Measurements from ENCODE around the gene PCDHGA2. TPM values are rescaled to one million over a fixed set of nuclear protein-coding genes. Genes with fewer than 3 reads are reported as not detected.

The PCDHGA2 gene
- total RNA-seq, 1 experiment from 2014 or later, result 0.96 TPM

DNA sequence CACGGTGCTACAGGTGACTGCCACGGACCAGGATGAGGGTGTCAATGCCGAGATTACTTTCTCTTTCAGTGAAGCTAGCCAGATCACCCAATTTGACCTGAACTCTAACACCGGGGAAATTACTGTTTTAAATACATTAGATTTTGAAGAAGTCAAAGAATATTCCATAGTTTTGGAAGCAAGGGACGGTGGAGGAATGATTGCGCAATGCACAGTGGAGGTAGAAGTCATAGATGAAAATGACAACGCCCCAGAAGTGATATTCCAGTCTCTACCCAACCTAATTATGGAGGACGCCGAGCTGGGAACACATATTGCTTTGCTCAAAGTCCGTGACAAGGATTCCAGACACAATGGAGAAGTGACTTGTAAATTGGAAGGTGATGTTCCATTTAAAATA is 50.1 kb downstream of the PCDHGA2 start (continued):
- no peak for TF ChIP-seq MYBL2 (CRISPR knock-in tag; IDR thresholded peaks at IDR 0.05)

DNA sequence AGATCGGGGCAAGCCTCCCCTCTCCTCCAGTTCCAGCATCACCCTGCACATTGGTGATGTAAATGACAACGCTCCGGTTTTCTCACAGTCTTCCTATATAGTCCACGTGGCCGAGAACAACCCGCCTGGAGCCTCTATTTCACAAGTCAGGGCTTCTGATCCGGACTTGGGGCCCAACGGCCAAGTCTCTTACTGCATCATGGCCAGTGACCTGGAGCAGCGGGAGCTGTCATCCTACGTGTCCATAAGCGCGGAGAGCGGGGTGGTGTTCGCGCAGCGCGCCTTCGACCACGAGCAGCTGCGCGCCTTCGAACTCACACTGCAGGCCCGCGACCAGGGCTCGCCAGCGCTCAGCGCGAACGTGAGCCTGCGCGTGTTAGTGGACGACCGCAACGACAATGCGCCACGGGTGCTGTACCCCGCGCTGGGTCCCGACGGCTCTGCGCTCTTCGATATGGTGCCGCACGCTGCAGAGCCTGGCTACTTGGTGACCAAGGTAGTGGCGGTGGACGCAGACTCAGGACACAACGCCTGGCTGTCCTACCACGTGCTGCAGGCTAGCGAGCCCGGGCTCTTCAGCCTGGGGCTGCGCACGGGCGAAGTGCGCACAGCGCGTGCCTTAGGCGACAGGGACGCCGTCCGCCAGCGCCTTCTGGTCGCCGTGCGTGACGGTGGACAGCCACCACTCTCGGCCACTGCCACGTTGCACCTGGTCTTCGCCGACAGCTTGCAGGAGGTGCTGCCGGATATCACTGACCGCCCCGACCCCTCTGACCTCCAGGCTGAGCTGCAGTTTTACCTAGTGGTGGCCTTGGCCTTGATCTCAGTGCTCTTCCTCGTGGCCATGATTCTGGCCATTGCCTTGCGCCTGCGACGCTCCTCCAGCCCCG is 50.8 kb downstream of the PCDHGA2 start:
- POLR2A ChIA-PET, result no interaction called here
- Mint-ChIP-seq H3K9me3 (peaks cover 68% of the 10 kb centered on the region), H3K27me3 (ENCODE audit: low read depth) (peaks cover 27% of the 10 kb centered on the region), H3K4me3 (peak overlapping the region; percentile 2; the same call in 1 of the 2 replicates), H3K36me3 (peaks cover 64% of the 10 kb centered on the region), H3K27ac (no peak overlapping the region), H3K4me1 (0 out of 2 replicates have a peak, but pooled peaks cover 3% of the 10 kb centered on the region)
- DNase-seq (ENCODE audit: low spot score) (no peak), ATAC-seq (no peak)
- 0 out of 2 replicates have a peak, but pooled peaks have one; percentile 60 for TF ChIP-seq IRF2 (CRISPR knock-in tag; IDR thresholded peaks at IDR 0.05; ENCODE audit: borderline replicate concordance, low read depth)
- no peak for TF ChIP-seq ZNF232 (CRISPR knock-in tag; IDR thresholded peaks at IDR 0.05)
- TF ChIP-seq, protein P1, sequence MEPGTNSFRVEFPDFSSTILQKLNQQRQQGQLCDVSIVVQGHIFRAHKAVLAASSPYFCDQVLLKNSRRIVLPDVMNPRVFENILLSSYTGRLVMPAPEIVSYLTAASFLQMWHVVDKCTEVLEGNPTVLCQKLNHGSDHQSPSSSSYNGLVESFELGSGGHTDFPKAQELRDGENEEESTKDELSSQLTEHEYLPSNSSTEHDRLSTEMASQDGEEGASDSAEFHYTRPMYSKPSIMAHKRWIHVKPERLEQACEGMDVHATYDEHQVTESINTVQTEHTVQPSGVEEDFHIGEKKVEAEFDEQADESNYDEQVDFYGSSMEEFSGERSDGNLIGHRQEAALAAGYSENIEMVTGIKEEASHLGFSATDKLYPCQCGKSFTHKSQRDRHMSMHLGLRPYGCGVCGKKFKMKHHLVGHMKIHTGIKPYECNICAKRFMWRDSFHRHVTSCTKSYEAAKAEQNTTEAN (CRISPR knock-in tag; IDR thresholded peaks at IDR 0.05), result peak; percentile 30; the same call in 1 of the 2 replicates
- TF ChIP-seq, protein P2, sequence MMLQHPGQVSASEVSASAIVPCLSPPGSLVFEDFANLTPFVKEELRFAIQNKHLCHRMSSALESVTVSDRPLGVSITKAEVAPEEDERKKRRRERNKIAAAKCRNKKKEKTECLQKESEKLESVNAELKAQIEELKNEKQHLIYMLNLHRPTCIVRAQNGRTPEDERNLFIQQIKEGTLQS (CRISPR knock-in tag; conservative IDR thresholded peaks at IDR 0.05), result 0 out of 2 replicates have a peak, but pooled peaks have one; percentile 59
- CTCF ChIA-PET, result interaction anchor here (1.1 to 3.5 kb wide), 7 partner anchors 15 to 178 kb away, joined by 3 to 24 read pairs (median 6); partner anchors contain the start of genes PCDHB14, PCDHGA6, PCDHGB3 and PCDHGB6

DNA sequence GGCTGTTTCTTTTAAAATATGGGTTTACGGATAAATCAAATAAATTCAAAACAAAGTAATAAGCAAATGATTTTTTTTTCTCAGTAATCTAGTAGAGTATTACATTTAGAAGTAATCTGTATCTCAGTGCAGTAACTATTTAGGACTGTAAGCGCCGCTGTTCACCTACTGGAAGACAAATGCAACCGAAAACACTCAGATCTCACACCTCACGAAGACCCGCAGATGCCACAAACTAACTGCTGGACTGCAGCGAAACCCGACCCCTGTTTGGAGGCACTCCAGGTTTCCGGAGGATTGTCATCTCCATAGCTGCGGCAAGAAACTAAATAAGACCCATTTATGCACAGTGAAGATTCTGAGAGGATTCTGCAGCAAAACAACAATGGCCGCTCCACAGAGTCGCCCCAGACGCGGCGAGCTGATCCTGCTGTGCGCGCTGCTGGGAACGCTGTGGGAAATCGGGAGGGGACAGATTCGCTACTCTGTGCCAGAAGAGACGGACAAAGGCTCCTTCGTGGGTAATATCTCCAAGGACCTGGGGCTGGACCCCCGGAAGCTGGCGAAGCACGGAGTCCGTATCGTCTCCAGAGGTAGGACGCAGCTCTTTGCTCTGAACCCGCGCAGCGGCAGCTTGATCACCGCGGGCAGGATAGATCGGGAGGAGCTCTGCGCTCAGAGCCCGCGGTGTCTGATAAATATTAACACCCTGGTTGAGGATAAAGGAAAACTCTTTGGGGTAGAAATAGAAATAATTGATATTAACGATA is 54.1 kb downstream of the PCDHGA2 start, which contains the start of gene PCDHGA8:
Gene PCDHGA8 (plus strand): TSS at position 205 of the 770 bp plus-strand sequence. CDS start 181 bp downstream, at position 386.
- Mint-ChIP-seq H3K4me1 (0 out of 2 replicates have a peak, but pooled peaks cover 3% of the 10 kb centered on the region), H3K27ac (no peak within 1 kb of the TSS), H3K36me3 (peaks cover 78% of the 10 kb centered on the region), H3K9me3 (peaks cover 68% of the 10 kb centered on the region), H3K4me3 (no peak within 1 kb of the TSS), H3K27me3 (ENCODE audit: low read depth) (peaks cover 23% of the 10 kb centered on the region)
- DNase-seq (ENCODE audit: low spot score), result no peak
- POLR2A ChIA-PET, result no interaction called here
- no peak for ATAC-seq
- CTCF ChIA-PET, result interaction anchor here (1.2 to 3.5 kb wide), 4 partner anchors 10 to 237 kb away, joined by 3 to 17 read pairs (median 4); partner anchors contain the start of genes PCDHGA10, PCDHGA9 and PCDHGB6
- TF ChIP-seq ZNF219 (CRISPR knock-in tag; IDR thresholded peaks at IDR 0.05; ENCODE audit: borderline replicate concordance) (no peak), TCF7 (CRISPR knock-in tag; IDR thresholded peaks at IDR 0.05; ENCODE audit: low read depth) (no peak), RELA (CRISPR knock-in tag; IDR thresholded peaks at IDR 0.05; ENCODE audit: borderline replicate concordance) (no peak), ZBTB21 (CRISPR knock-in tag; IDR thresholded peaks at IDR 0.05; ENCODE audit: borderline replicate concordance) (no peak), CREB1 (CRISPR knock-in tag; IDR thresholded peaks at IDR 0.05) (no peak), ZNF121 (CRISPR knock-in tag; IDR thresholded peaks at IDR 0.05) (no peak)
- TF ChIP-seq, protein P3, sequence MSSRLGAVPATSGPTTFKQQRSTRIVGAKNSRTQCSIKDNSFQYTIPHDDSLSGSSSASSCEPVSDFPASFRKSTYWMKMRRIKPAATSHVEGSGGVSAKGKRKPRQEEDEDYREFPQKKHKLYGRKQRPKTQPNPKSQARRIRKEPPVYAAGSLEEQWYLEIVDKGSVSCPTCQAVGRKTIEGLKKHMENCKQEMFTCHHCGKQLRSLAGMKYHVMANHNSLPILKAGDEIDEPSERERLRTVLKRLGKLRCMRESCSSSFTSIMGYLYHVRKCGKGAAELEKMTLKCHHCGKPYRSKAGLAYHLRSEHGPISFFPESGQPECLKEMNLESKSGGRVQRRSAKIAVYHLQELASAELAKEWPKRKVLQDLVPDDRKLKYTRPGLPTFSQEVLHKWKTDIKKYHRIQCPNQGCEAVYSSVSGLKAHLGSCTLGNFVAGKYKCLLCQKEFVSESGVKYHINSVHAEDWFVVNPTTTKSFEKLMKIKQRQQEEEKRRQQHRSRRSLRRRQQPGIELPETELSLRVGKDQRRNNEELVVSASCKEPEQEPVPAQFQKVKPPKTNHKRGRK (CRISPR knock-in tag; IDR thresholded peaks at IDR 0.05; ENCODE audit: borderline replicate concordance), result no peak
- TF ChIP-seq, protein P4, sequence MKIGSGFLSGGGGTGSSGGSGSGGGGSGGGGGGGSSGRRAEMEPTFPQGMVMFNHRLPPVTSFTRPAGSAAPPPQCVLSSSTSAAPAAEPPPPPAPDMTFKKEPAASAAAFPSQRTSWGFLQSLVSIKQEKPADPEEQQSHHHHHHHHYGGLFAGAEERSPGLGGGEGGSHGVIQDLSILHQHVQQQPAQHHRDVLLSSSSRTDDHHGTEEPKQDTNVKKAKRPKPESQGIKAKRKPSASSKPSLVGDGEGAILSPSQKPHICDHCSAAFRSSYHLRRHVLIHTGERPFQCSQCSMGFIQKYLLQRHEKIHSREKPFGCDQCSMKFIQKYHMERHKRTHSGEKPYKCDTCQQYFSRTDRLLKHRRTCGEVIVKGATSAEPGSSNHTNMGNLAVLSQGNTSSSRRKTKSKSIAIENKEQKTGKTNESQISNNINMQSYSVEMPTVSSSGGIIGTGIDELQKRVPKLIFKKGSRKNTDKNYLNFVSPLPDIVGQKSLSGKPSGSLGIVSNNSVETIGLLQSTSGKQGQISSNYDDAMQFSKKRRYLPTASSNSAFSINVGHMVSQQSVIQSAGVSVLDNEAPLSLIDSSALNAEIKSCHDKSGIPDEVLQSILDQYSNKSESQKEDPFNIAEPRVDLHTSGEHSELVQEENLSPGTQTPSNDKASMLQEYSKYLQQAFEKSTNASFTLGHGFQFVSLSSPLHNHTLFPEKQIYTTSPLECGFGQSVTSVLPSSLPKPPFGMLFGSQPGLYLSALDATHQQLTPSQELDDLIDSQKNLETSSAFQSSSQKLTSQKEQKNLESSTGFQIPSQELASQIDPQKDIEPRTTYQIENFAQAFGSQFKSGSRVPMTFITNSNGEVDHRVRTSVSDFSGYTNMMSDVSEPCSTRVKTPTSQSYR (CRISPR knock-in tag; IDR thresholded peaks at IDR 0.05), result no peak
- TF ChIP-seq, protein P5, sequence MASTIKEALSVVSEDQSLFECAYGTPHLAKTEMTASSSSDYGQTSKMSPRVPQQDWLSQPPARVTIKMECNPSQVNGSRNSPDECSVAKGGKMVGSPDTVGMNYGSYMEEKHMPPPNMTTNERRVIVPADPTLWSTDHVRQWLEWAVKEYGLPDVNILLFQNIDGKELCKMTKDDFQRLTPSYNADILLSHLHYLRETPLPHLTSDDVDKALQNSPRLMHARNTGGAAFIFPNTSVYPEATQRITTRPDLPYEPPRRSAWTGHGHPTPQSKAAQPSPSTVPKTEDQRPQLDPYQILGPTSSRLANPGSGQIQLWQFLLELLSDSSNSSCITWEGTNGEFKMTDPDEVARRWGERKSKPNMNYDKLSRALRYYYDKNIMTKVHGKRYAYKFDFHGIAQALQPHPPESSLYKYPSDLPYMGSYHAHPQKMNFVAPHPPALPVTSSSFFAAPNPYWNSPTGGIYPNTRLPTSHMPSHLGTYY (CRISPR knock-in tag; IDR thresholded peaks at IDR 0.05), result no peak
- TF ChIP-seq, protein P6, sequence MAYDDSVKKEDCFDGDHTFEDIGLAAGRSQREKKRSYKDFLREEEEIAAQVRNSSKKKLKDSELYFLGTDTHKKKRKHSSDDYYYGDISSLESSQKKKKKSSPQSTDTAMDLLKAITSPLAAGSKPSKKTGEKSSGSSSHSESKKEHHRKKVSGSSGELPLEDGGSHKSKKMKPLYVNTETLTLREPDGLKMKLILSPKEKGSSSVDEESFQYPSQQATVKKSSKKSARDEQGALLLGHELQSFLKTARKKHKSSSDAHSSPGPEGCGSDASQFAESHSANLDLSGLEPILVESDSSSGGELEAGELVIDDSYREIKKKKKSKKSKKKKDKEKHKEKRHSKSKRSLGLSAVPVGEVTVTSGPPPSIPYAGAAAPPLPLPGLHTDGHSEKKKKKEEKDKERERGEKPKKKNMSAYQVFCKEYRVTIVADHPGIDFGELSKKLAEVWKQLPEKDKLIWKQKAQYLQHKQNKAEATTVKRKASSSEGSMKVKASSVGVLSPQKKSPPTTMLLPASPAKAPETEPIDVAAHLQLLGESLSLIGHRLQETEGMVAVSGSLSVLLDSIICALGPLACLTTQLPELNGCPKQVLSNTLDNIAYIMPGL (CRISPR knock-in tag; IDR thresholded peaks at IDR 0.05), result no peak
- TF ChIP-seq, protein P7, sequence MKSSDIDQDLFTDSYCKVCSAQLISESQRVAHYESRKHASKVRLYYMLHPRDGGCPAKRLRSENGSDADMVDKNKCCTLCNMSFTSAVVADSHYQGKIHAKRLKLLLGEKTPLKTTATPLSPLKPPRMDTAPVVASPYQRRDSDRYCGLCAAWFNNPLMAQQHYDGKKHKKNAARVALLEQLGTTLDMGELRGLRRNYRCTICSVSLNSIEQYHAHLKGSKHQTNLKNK (CRISPR knock-in tag; IDR thresholded peaks at IDR 0.05), result no peak
- TF ChIP-seq, protein P8, sequence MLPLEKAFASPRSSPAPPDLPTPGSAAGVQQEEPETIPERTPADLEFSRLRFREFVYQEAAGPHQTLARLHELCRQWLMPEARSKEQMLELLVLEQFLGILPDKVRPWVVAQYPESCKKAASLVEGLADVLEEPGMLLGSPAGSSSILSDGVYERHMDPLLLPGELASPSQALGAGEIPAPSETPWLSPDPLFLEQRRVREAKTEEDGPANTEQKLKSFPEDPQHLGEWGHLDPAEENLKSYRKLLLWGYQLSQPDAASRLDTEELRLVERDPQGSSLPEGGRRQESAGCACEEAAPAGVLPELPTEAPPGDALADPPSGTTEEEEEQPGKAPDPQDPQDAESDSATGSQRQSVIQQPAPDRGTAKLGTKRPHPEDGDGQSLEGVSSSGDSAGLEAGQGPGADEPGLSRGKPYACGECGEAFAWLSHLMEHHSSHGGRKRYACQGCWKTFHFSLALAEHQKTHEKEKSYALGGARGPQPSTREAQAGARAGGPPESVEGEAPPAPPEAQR (CRISPR knock-in tag; IDR thresholded peaks at IDR 0.05), result no peak

All from WTC11 (cell line).